Endodermal cell (in vitro differentiated cells): ENCODE data around the gene IGSF21. TPM values are rescaled to one million over a fixed set of nuclear protein-coding genes. Genes with fewer than 3 reads are reported as not detected.

Experiments
- DNase-seq: peaks from one replicate; pipeline ENCODE4 v3.0.0-alpha.2; 2017
- H3K27ac ChIP-seq: 2 replicates; pipeline ENCODE4 v1.5.1; 2013; ENCODE audit warnings: mild to moderate bottlenecking, low read depth, low read length, moderate library complexity
- H3K27me3 ChIP-seq: 2 replicates; pipeline ENCODE4 v1.6.1; 2013; ENCODE audit warnings: mild to moderate bottlenecking, low read length, moderate library complexity; ENCODE audit not compliant: insufficient read depth, control insufficient read depth, poor library complexity, severe bottlenecking
- H3K36me3 ChIP-seq: 2 replicates; pipeline ENCODE4 v1.7.0; 2013; ENCODE audit warnings: mild to moderate bottlenecking, low read length, moderate library complexity; ENCODE audit not compliant: control insufficient read depth, insufficient read depth
- H3K4me1 ChIP-seq: one replicate; pipeline ENCODE4 v1.7.0; 2013; ENCODE audit warnings: low read length; ENCODE audit not compliant: control insufficient read depth, insufficient read depth
- H3K4me3 ChIP-seq: 2 replicates; pipeline ENCODE4 v1.5.1; 2013; ENCODE audit warnings: mild to moderate bottlenecking, low read length, moderate library complexity
- H3K9ac ChIP-seq: 2 replicates; pipeline ENCODE4 v1.6.1; 2013; ENCODE audit warnings: mild to moderate bottlenecking, low read length, moderate library complexity; ENCODE audit not compliant: poor library complexity, severe bottlenecking; ENCODE audit errors: extremely low read depth
- H3K9me3 ChIP-seq: 2 replicates; pipeline ENCODE4 v1.6.1; 2013; ENCODE audit warnings: mild to moderate bottlenecking, low read length, moderate library complexity; ENCODE audit not compliant: control insufficient read depth
- H3K27ac Mint-ChIP-seq: 2 replicates; pipeline ENCODE4 v1.8.0; 2020; ENCODE audit warnings: mixed read lengths
- H3K27me3 Mint-ChIP-seq: 2 replicates; pipeline ENCODE4 v1.8.0; 2021; ENCODE audit warnings: mild to moderate bottlenecking, mixed read lengths; ENCODE audit not compliant: insufficient read depth
- H3K36me3 Mint-ChIP-seq: 2 replicates; pipeline ENCODE4 v1.8.0; 2020; ENCODE audit warnings: low read depth, mixed read lengths
- H3K4me1 Mint-ChIP-seq: 2 replicates; pipeline ENCODE4 v1.8.0; 2020; ENCODE audit warnings: mixed read lengths
- H3K4me3 Mint-ChIP-seq: 2 replicates; pipeline ENCODE4 v1.8.0; 2020; ENCODE audit warnings: mild to moderate bottlenecking, moderate library complexity, mixed read lengths
- H3K9me3 Mint-ChIP-seq: 2 replicates; pipeline ENCODE4 v1.8.0; 2020; ENCODE audit warnings: mild to moderate bottlenecking, mixed read lengths
- WGBS, 2 experiments: methylation state at CpG; one replicate each; pipeline versions ENCODE4 v1.1.5 to v1.1.7; 2013; ENCODE audit warnings: missing lambda C conversion rate in 2 of 2, mixed read lengths in 1 of 2; ENCODE audit not compliant: insufficient coverage in 1 of 2, insufficient read length in 1 of 2; 5-methylcytosine and 5-hydroxymethylcytosine counted together
- total RNA-seq, 2 donors: library from RNA; stranded (reverse); fragmentation: NEBNext Ultra II Directional in 1 of 2; extraction: Animal tissue kit (Norgen Biotek cat#: 25700) in 1 of 2; gene quantifications; 2 replicates in 1 of 2; 3 replicates in 1 of 2; pipeline ENCODE4 v1.2.1, GENCODE V29; 2021
- TF ChIP-seq, protein P1 (sequence below): fragments of 200-600 bp; sonication (generic); conservative IDR thresholded peaks from 2 replicates; pipeline ENCODE4 v1.5.0; 2021; ENCODE audit warnings: antibody characterized with exemption, mild to moderate bottlenecking

The IGSF21 gene
- total RNA-seq, 2 donors from 2014 or later, result 1.3 to 1.7 TPM

DNA sequence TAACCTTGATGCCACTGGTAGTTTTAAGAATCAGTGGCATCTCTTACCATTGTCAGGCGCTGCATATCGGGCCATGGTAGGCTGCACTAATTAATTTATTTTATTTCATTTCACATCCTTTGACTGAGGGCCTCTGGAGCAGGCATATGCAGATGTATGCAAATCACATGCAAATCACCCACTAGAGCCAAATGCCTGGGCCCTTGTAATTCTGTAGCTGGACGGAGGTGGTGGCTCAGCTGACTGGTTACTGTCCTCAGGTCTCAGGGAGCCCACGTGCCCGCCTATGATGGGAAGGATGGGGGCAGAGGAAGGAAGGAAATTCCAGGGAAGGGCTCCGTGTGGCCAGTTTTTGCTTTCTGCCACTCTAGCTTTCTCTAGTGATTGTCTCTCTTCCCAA lies 122.7 kb downstream of the IGSF21 start:
- Histone ChIP-seq H3K27me3 (no peaks in the 10 kb centered on the region), H3K9ac (no peak overlapping the region), H3K9me3 (peaks cover 10% of the 10 kb centered on the region), H3K27ac (no peak overlapping the region), H3K36me3 (no peaks in the 10 kb centered on the region), H3K4me3 (no peak overlapping the region), H3K4me1 (peaks cover 17% of the 10 kb centered on the region)
- no peak overlapping the region for H3K4me3 Mint-ChIP-seq
- H3K27ac Mint-ChIP-seq, result no peak overlapping the region
- TF ChIP-seq, protein P1, sequence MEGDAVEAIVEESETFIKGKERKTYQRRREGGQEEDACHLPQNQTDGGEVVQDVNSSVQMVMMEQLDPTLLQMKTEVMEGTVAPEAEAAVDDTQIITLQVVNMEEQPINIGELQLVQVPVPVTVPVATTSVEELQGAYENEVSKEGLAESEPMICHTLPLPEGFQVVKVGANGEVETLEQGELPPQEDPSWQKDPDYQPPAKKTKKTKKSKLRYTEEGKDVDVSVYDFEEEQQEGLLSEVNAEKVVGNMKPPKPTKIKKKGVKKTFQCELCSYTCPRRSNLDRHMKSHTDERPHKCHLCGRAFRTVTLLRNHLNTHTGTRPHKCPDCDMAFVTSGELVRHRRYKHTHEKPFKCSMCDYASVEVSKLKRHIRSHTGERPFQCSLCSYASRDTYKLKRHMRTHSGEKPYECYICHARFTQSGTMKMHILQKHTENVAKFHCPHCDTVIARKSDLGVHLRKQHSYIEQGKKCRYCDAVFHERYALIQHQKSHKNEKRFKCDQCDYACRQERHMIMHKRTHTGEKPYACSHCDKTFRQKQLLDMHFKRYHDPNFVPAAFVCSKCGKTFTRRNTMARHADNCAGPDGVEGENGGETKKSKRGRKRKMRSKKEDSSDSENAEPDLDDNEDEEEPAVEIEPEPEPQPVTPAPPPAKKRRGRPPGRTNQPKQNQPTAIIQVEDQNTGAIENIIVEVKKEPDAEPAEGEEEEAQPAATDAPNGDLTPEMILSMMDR, result no peak
- peaks cover 12% of the 10 kb centered on the region for H3K9me3 Mint-ChIP-seq
- H3K4me1 Mint-ChIP-seq, result peaks cover 26% of the 10 kb centered on the region
- H3K27me3 Mint-ChIP-seq, result peaks cover 18% of the 10 kb centered on the region
- H3K36me3 Mint-ChIP-seq, result no peaks in the 10 kb centered on the region
- no peak for DNase-seq
- 80 to 85% methylated on average over 1 to 6 of the region's 6 CpGs for WGBS, 2 experiments

DNA sequence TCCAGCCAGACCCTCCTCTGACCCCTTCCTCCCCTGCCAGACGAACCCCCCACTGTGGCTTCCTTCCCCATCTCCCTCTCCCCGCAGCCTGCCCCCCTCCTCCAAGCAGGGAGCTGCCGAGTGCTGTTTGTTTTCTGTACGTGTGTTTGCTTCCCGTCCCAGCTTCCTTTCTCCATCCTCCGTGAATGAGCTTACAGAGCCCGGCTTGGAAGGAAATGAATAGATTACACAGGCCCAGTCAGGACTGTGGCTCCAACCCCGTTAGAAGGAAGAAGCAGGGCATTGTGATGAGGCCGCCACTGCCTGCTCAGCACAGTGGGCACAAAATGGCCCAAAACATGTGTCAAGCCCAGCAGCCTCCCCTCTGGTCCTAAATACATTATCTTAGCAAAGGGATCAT lies 123.2 kb downstream of the IGSF21 start:
- WGBS, 2 experiments, result 64 to 68% methylated on average over 7 to 9 of the region's 9 CpGs
- TF ChIP-seq, protein P1, result no peak
- Mint-ChIP-seq H3K4me1 (peaks cover 28% of the 10 kb centered on the region), H3K9me3 (peaks cover 12% of the 10 kb centered on the region), H3K36me3 (no peaks in the 10 kb centered on the region), H3K27ac (no peak overlapping the region), H3K4me3 (no peak overlapping the region), H3K27me3 (peaks cover 17% of the 10 kb centered on the region)
- H3K9ac ChIP-seq, result no peak overlapping the region
- H3K36me3 ChIP-seq, result no peaks in the 10 kb centered on the region
- peaks cover 17% of the 10 kb centered on the region for H3K4me1 ChIP-seq
- H3K27me3 ChIP-seq, result no peaks in the 10 kb centered on the region
- DNase-seq, result no peak
- H3K9me3 ChIP-seq, result peaks cover 10% of the 10 kb centered on the region
- H3K4me3 ChIP-seq, result no peak overlapping the region
- no peak overlapping the region for H3K27ac ChIP-seq

DNA sequence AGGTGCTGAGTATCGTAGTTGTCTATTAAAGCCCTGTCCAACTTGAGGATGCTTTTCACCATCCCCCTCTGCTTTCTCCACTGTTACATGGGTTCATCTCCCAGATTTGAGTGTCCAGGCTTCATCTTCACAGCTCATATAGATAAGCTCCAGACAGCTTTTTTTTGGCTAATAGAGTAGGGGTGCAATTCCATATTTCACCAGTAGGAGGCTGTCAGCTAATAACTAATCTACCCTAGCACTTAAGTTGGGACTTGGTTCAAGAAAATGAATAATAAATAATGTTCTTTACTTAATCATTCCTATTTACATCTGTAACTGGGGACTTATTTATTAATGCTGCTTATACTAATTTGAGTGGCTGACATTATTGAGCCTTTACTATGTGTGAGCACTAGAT lies 124.5 kb downstream of the IGSF21 start:
- peaks cover 14% of the 10 kb centered on the region for H3K27me3 Mint-ChIP-seq
- no peak overlapping the region for H3K4me3 Mint-ChIP-seq
- Histone ChIP-seq H3K36me3 (no peaks in the 10 kb centered on the region), H3K4me1 (peaks cover 17% of the 10 kb centered on the region), H3K27me3 (no peaks in the 10 kb centered on the region), H3K4me3 (peak overlapping the region; percentile 31), H3K9ac (no peak overlapping the region), H3K9me3 (peaks cover 10% of the 10 kb centered on the region), H3K27ac (no peak overlapping the region)
- peaks cover 12% of the 10 kb centered on the region for H3K9me3 Mint-ChIP-seq
- no peak overlapping the region for H3K27ac Mint-ChIP-seq
- DNase-seq, result no peak
- peaks cover 28% of the 10 kb centered on the region for H3K4me1 Mint-ChIP-seq
- 100% methylated on average over 1 of the region's 1 CpG for WGBS, 2 experiments
- H3K36me3 Mint-ChIP-seq, result no peaks in the 10 kb centered on the region
- TF ChIP-seq, protein P1, result peak; percentile 69
